Measurements from ENCODE around the gene FUBP1. TPM values are rescaled to one million over a fixed set of nuclear protein-coding genes. Genes with fewer than 3 reads are reported as not detected.

The FUBP1 gene
- total RNA-seq, 1 donor from 2014 or later = 80.0 TPM

DNA sequence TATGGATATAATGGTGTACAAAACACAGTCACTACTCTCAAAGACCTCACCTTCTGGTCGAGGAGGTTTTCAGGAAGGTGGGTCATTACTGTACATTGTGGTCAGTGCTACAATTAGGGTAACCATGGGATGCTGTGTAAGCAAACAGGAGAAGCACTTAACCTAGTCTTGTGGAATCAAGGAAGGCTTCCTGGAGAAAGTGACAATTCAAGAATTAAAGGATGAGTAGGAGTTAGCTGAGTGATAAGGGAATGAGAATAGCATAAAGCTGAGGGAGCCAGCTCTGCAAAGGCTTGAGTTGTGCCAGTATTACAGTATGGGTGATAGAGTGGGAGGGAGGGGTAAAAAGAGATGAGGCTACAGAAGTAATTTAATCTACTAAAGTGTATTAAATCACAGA, 73.3 kb downstream of the FUBP1 start:
- intact Hi-C loops (cut with DNase I) = no loop called here

DNA sequence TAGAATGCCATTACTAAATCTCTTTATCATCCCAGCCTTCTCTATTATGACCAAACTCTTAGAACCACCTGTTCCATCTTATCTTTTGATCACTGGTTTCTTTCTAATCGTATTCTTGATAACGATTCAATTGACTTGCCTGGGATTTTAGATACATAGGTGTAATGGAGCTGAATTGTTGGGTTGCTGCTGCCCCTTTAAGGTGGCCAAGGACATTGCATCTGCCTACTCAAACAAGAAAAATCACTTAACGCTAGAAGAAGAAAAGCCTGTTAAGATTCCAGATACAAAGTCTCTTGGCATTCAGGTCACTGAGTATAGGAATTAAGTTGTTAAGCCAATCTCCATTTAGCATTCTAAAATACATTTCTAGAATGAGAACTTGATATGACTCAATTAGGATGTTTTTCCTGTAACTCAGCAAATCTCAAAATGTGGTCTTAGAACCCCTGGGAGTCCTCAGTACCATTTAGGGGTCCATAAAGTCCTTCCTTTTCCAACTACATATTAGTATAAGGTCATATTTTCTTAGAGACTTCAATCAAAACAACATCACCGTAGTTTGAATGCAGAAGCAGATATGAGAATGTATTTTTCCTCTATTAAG, 78.1 kb downstream of the FUBP1 start:
- DNase-seq (ENCODE audit: low spot score) = no peak
- intact Hi-C loops (cut with DNase I) = no loop called here

More for the DNA sequence above, 73.3 kb downstream of the FUBP1 start:
- DNase-seq (ENCODE audit: low spot score) = no peak

- intact Hi-C loops (cut with DNase I) = no loop called here
- no peak for DNase-seq (ENCODE audit: low spot score)
Observed at GRCh38 chr1:77899647-77900320, 79.1 kb downstream of the FUBP1 start.

Other genes starting within 250 kb of the FUBP1 start
- 26.3 TPM for gene USP33, start 219.2 kb downstream of the FUBP1 start, total RNA-seq
- gene MIGA1, start 199.4 kb downstream of the FUBP1 start, total RNA-seq = 11.1 TPM
- 532 TPM for gene NEXN, start 90.4 kb downstream of the FUBP1 start, total RNA-seq
- gene DNAJB4, start 25.9 kb upstream of the FUBP1 start, total RNA-seq = 140 TPM
- 4.0 TPM for gene GIPC2, start 66.9 kb upstream of the FUBP1 start, total RNA-seq

All from cardiac septum (tissue), 1 donor.